WTC11 (cell line): ENCODE data around the gene PPM1L. TPM values are rescaled to one million over a fixed set of nuclear protein-coding genes. Genes with fewer than 3 reads are reported as not detected.

ENCODE experiments used
- ATAC-seq: fragments of 200-7000 bp; cut with Tn5 transposase; 2 replicates; pipeline ENCODE4 v1.10.0; 2021; ENCODE audit warnings: mild to moderate bottlenecking, moderate library complexity
- CTCF ChIA-PET: fragments of 300-600 bp; sonication (Branson Sonifier 250); formaldehyde crosslinking; loops from one replicate; lab custom pipeline; 2021; ENCODE audit warnings: antibody characterized with exemption; lab: Charles Lee
- POLR2A ChIA-PET: fragments of 350-600 bp; sonication (Branson Sonifier 250); formaldehyde crosslinking; loops from one replicate; lab custom pipeline; 2021; ENCODE audit warnings: antibody characterized with exemption; lab: Charles Lee
- DNase-seq: peaks from one replicate; pipeline ENCODE4 v3.0.0; 2021; ENCODE audit warnings: low spot score
- H3K27ac Mint-ChIP-seq: 2 replicates; pipeline ENCODE4 v1.8.0; 2021; ENCODE audit warnings: mixed read lengths
- H3K27me3 Mint-ChIP-seq: 2 replicates; pipeline ENCODE4 v1.8.0; 2021; ENCODE audit warnings: low read depth, mild to moderate bottlenecking, moderate library complexity, mixed read lengths
- H3K36me3 Mint-ChIP-seq: 2 replicates; pipeline ENCODE4 v1.8.0; 2021; ENCODE audit warnings: mixed read lengths
- H3K4me1 Mint-ChIP-seq: 2 replicates; pipeline ENCODE4 v1.8.0; 2022; ENCODE audit warnings: mixed read lengths
- H3K4me3 Mint-ChIP-seq: 2 replicates; pipeline ENCODE4 v1.8.0; 2021; ENCODE audit warnings: mild to moderate bottlenecking, moderate library complexity, mixed read lengths
- H3K9me3 Mint-ChIP-seq: 2 replicates; pipeline ENCODE4 v1.8.0; 2021; ENCODE audit warnings: mixed read lengths
- CTCF ChIP-seq: fragments of 200-600 bp; IDR thresholded peaks from 2 replicates; pipeline ENCODE4 v1.8.0; 2022; ENCODE audit warnings: antibody characterized with exemption
- E2F4 ChIP-seq: sonication (generic); formaldehyde crosslinking; IDR thresholded peaks from 2 replicates; pipeline ENCODE4 v1.8.1; 2022; ENCODE audit warnings: low read depth, mild to moderate bottlenecking, moderate library complexity, missing genetic modification reagents, borderline replicate concordance
- ETV6 ChIP-seq: sonication (generic); formaldehyde crosslinking; IDR thresholded peaks from 2 replicates; pipeline ENCODE4 v1.8.1; 2022; ENCODE audit warnings: mild to moderate bottlenecking, missing genetic modification reagents
- GTF2I ChIP-seq: fragments of 250-450 bp; sonication (Bioruptor Pico); conservative IDR thresholded peaks from 2 replicates; pipeline ENCODE4 v1.4.0; 2021; ENCODE audit warnings: mild to moderate bottlenecking
- HMGXB4 ChIP-seq: sonication (generic); formaldehyde crosslinking; IDR thresholded peaks from 2 replicates; pipeline ENCODE4 v1.8.1; 2023; ENCODE audit warnings: mild to moderate bottlenecking, moderate library complexity, missing genetic modification reagents
- JAZF1 ChIP-seq: fragments of 250-450 bp; sonication (Bioruptor Pico); IDR thresholded peaks from 2 replicates; pipeline ENCODE4 v1.9.0; 2021; ENCODE audit warnings: moderate library complexity, mild to moderate bottlenecking, inconsistent platforms
- KAT7 ChIP-seq: sonication (generic); formaldehyde crosslinking; IDR thresholded peaks from 2 replicates; pipeline ENCODE4 v1.8.1; 2023; ENCODE audit warnings: missing genetic modification reagents, mild to moderate bottlenecking, borderline replicate concordance
- SMAD4 ChIP-seq: sonication (generic); formaldehyde crosslinking; IDR thresholded peaks from 2 replicates; pipeline ENCODE4 v1.8.0; 2022; ENCODE audit warnings: mild to moderate bottlenecking, missing genetic modification reagents
- ZBTB43 ChIP-seq: sonication (generic); formaldehyde crosslinking; IDR thresholded peaks from 2 replicates; pipeline ENCODE4 v1.8.1; 2023; ENCODE audit warnings: mild to moderate bottlenecking, missing genetic modification reagents
- ZNF138 ChIP-seq: sonication (generic); formaldehyde crosslinking; conservative IDR thresholded peaks from 2 replicates; pipeline ENCODE4 v1.8.1; 2022; ENCODE audit warnings: mild to moderate bottlenecking, moderate library complexity, missing genetic modification reagents
- ZNF396 ChIP-seq: fragments of 250-450 bp; sonication (Bioruptor Pico); IDR thresholded peaks from 2 replicates; pipeline ENCODE4 v1.8.0; 2021; ENCODE audit warnings: mild to moderate bottlenecking, moderate library complexity, borderline replicate concordance
- total RNA-seq: library from RNA; stranded (reverse); gene quantifications from 3 replicates; pipeline ENCODE4 v1.2.3, GENCODE V29; 2021
- TF ChIP-seq, protein P1 (sequence below): sonication (generic); formaldehyde crosslinking; conservative IDR thresholded peaks from 2 replicates; pipeline ENCODE4 v1.8.1; 2023; ENCODE audit warnings: mild to moderate bottlenecking, low read depth, missing genetic modification reagents, moderate library complexity
- TF ChIP-seq, protein P2 (sequence below): sonication (generic); formaldehyde crosslinking; IDR thresholded peaks from 2 replicates; pipeline ENCODE4 v1.8.0; 2022; ENCODE audit warnings: mild to moderate bottlenecking, missing genetic modification reagents
- TF ChIP-seq, protein P3 (sequence below): sonication (generic); formaldehyde crosslinking; conservative IDR thresholded peaks from 2 replicates; pipeline ENCODE4 v1.8.1; 2022; ENCODE audit warnings: mild to moderate bottlenecking, missing genetic modification reagents
- TF ChIP-seq, protein P4 (sequence below): fragments of 250-450 bp; sonication (Bioruptor Pico); IDR thresholded peaks from 2 replicates; pipeline ENCODE4 v1.9.0; 2021; ENCODE audit warnings: mild to moderate bottlenecking
- TF ChIP-seq, protein P5 (sequence below): sonication (generic); formaldehyde crosslinking; IDR thresholded peaks from 2 replicates; pipeline ENCODE4 v1.8.1; 2023; ENCODE audit warnings: mild to moderate bottlenecking, missing genetic modification reagents, borderline replicate concordance

The PPM1L gene
- total RNA-seq, 1 experiment from 2014 or later = 18.1 TPM

- TF ChIP-seq, protein P1, sequence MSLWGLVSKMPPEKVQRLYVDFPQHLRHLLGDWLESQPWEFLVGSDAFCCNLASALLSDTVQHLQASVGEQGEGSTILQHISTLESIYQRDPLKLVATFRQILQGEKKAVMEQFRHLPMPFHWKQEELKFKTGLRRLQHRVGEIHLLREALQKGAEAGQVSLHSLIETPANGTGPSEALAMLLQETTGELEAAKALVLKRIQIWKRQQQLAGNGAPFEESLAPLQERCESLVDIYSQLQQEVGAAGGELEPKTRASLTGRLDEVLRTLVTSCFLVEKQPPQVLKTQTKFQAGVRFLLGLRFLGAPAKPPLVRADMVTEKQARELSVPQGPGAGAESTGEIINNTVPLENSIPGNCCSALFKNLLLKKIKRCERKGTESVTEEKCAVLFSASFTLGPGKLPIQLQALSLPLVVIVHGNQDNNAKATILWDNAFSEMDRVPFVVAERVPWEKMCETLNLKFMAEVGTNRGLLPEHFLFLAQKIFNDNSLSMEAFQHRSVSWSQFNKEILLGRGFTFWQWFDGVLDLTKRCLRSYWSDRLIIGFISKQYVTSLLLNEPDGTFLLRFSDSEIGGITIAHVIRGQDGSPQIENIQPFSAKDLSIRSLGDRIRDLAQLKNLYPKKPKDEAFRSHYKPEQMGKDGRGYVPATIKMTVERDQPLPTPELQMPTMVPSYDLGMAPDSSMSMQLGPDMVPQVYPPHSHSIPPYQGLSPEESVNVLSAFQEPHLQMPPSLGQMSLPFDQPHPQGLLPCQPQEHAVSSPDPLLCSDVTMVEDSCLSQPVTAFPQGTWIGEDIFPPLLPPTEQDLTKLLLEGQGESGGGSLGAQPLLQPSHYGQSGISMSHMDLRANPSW (CRISPR knock-in tag) = no peak
- no peak for TF ChIP-seq ZNF396 (CRISPR knock-in tag)
- TF ChIP-seq, all 79 proteins: peak for 0
Observed at GRCh38 chr3:160771811-160772459, 15.9 kb downstream of the PPM1L start (continued).

DNA sequence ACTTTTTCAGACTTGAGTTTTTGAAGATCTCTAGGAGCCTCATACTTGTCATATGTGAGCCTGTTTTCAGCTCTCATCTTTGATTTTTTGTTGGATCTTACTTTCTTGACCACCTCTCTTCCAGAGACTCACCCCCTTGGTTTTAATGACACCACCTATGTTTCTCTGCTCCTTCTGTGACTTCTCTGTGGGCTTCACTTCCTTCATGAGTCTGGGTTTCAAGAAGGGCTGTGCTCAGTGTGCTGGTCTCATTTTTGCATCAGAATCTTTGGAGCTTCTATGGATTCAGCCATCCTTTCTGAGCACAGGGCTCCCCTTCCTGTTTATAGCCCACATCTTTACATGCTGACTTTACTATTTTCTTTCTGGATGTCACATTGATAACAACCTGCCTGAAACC lies 17.7 kb downstream of the PPM1L start:
- POLR2A ChIA-PET = no interaction called here
- no peak for TF ChIP-seq E2F4 (CRISPR knock-in tag)
- TF ChIP-seq, protein P1 (CRISPR knock-in tag) = no peak
- TF ChIP-seq ETV6 (CRISPR knock-in tag) = no peak
- TF ChIP-seq, protein P2, sequence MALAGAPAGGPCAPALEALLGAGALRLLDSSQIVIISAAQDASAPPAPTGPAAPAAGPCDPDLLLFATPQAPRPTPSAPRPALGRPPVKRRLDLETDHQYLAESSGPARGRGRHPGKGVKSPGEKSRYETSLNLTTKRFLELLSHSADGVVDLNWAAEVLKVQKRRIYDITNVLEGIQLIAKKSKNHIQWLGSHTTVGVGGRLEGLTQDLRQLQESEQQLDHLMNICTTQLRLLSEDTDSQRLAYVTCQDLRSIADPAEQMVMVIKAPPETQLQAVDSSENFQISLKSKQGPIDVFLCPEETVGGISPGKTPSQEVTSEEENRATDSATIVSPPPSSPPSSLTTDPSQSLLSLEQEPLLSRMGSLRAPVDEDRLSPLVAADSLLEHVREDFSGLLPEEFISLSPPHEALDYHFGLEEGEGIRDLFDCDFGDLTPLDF (CRISPR knock-in tag) = no peak
- TF ChIP-seq GTF2I (CRISPR knock-in tag) = no peak
- no peak for TF ChIP-seq HMGXB4 (CRISPR knock-in tag)
- TF ChIP-seq, protein P3, sequence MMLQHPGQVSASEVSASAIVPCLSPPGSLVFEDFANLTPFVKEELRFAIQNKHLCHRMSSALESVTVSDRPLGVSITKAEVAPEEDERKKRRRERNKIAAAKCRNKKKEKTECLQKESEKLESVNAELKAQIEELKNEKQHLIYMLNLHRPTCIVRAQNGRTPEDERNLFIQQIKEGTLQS (CRISPR knock-in tag) = no peak
- TF ChIP-seq ZBTB43 (CRISPR knock-in tag) = no peak
- no peak for TF ChIP-seq CTCF
- TF ChIP-seq KAT7 (CRISPR knock-in tag) = no peak
- TF ChIP-seq, protein P4, sequence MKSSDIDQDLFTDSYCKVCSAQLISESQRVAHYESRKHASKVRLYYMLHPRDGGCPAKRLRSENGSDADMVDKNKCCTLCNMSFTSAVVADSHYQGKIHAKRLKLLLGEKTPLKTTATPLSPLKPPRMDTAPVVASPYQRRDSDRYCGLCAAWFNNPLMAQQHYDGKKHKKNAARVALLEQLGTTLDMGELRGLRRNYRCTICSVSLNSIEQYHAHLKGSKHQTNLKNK (CRISPR knock-in tag) = no peak
- no peak for TF ChIP-seq ZNF138 (CRISPR knock-in tag)
- no peak for TF ChIP-seq SMAD4
- TF ChIP-seq, protein P5, sequence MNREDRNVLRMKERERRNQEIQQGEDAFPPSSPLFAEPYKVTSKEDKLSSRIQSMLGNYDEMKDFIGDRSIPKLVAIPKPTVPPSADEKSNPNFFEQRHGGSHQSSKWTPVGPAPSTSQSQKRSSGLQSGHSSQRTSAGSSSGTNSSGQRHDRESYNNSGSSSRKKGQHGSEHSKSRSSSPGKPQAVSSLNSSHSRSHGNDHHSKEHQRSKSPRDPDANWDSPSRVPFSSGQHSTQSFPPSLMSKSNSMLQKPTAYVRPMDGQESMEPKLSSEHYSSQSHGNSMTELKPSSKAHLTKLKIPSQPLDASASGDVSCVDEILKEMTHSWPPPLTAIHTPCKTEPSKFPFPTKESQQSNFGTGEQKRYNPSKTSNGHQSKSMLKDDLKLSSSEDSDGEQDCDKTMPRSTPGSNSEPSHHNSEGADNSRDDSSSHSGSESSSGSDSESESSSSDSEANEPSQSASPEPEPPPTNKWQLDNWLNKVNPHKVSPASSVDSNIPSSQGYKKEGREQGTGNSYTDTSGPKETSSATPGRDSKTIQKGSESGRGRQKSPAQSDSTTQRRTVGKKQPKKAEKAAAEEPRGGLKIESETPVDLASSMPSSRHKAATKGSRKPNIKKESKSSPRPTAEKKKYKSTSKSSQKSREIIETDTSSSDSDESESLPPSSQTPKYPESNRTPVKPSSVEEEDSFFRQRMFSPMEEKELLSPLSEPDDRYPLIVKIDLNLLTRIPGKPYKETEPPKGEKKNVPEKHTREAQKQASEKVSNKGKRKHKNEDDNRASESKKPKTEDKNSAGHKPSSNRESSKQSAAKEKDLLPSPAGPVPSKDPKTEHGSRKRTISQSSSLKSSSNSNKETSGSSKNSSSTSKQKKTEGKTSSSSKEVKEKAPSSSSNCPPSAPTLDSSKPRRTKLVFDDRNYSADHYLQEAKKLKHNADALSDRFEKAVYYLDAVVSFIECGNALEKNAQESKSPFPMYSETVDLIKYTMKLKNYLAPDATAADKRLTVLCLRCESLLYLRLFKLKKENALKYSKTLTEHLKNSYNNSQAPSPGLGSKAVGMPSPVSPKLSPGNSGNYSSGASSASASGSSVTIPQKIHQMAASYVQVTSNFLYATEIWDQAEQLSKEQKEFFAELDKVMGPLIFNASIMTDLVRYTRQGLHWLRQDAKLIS (CRISPR knock-in tag) = no peak
- no peak for TF ChIP-seq JAZF1 (CRISPR knock-in tag)

More for the DNA sequence above, 17.7 kb downstream of the PPM1L start:
- ATAC-seq (no peak), DNase-seq (no peak)
- Mint-ChIP-seq H3K27me3 (no peaks in the 10 kb centered on the region), H3K9me3 (no peaks in the 10 kb centered on the region), H3K27ac (no peak overlapping the region), H3K4me1 (no peaks in the 10 kb centered on the region), H3K4me3 (no peak overlapping the region), H3K36me3 (no peaks in the 10 kb centered on the region)
- CTCF ChIA-PET = no interaction called here
